Lower lobe of right lung (tissue), 2 donors: ENCODE data around the gene FOXK2. TPM values are rescaled to one million over a fixed set of nuclear protein-coding genes. Genes with fewer than 3 reads are reported as not detected.
"Not testable (repeated sequence)": the region's sequence is repeated elsewhere in the genome, so short reads cannot be mapped to it uniquely, and the experiment has no call there.

Source experiments
- ATAC-seq, 2 donors: fragments of 200-7000 bp; cut with Tn5 transposase; one replicate each; pipeline ENCODE4 v1.9.1; 2020 to 2022; ENCODE audit warnings: mild to moderate bottlenecking in 2 of 2, moderate library complexity in 2 of 2
- DNase-seq: peaks from one replicate; pipeline ENCODE4 v3.0.0-alpha.2; 2020
- H3K27ac ChIP-seq: fragments of 200-600 bp; one replicate; pipeline ENCODE4 v1.8.0; 2022
- H3K27me3 ChIP-seq: fragments of 200-600 bp; one replicate; pipeline ENCODE4 v1.8.0; 2022; ENCODE audit warnings: low read depth
- H3K36me3 ChIP-seq: fragments of 200-600 bp; one replicate; pipeline ENCODE4 v1.8.0; 2022; ENCODE audit warnings: mild to moderate bottlenecking
- H3K4me1 ChIP-seq: fragments of 200-600 bp; one replicate; pipeline ENCODE4 v1.8.0; 2022
- H3K4me3 ChIP-seq: fragments of 200-600 bp; one replicate; pipeline ENCODE4 v1.8.0; 2022; ENCODE audit warnings: mild to moderate bottlenecking
- H3K9me3 ChIP-seq: fragments of 200-600 bp; one replicate; pipeline ENCODE4 v1.8.0; 2022
- intact Hi-C: fragments of 100-400 bp; cut with DNase I; formaldehyde crosslinking; loops from one replicate; pipeline ENCODE4 v1.11.0; 2022
- total RNA-seq: library from RNA; stranded (reverse); fragmentation: NEBNext Ultra II Directional; extraction: Animal tissue kit (Norgen Biotek cat#: 25700); gene quantifications from one replicate; pipeline ENCODE4 v1.2.1, GENCODE V29; 2021
- TF ChIP-seq, protein P1 (sequence below): fragments of 200-600 bp; IDR thresholded peaks from one replicate; pipeline ENCODE4 v1.8.0; 2022; ENCODE audit warnings: antibody characterized with exemption, mild to moderate bottlenecking
- donor health status: DM: no; HTN: yes; CAD: no; lungs with severe emphysema.

The FOXK2 gene
- total RNA-seq, 1 donor from 2014 or later, result 60.1 TPM

DNA sequence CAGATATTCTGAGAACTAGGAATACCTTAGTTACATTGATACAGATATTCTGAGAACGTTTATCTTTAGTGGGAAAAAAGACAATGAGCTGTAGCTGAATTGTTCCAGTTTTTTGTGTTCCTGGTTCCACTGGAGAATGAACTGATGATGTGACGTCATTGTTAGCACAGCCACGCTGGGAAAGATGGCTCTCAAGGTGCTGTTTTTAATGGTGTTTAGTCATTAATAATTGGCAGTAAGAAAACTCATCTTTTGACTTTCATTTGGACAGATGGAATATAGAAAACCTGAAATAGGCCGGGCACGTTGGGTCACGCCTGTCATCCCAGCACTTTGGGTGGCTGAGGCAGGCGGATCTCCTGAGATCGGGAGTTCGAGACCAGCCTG, 10.4 kb downstream of the FOXK2 start:
- Histone ChIP-seq H3K9me3 (no peaks in the 10 kb centered on the region), H3K27me3 (no peaks in the 10 kb centered on the region), H3K27ac (no peak overlapping the region), H3K4me1 (peaks cover 64% of the 10 kb centered on the region), H3K4me3 (no peak overlapping the region), H3K36me3 (no peaks in the 10 kb centered on the region)
- TF ChIP-seq, protein P1, sequence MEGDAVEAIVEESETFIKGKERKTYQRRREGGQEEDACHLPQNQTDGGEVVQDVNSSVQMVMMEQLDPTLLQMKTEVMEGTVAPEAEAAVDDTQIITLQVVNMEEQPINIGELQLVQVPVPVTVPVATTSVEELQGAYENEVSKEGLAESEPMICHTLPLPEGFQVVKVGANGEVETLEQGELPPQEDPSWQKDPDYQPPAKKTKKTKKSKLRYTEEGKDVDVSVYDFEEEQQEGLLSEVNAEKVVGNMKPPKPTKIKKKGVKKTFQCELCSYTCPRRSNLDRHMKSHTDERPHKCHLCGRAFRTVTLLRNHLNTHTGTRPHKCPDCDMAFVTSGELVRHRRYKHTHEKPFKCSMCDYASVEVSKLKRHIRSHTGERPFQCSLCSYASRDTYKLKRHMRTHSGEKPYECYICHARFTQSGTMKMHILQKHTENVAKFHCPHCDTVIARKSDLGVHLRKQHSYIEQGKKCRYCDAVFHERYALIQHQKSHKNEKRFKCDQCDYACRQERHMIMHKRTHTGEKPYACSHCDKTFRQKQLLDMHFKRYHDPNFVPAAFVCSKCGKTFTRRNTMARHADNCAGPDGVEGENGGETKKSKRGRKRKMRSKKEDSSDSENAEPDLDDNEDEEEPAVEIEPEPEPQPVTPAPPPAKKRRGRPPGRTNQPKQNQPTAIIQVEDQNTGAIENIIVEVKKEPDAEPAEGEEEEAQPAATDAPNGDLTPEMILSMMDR, result no peak
- peak; percentile 11 for DNase-seq
- ATAC-seq, result no peak
- intact Hi-C loops, result no loop called here

DNA sequence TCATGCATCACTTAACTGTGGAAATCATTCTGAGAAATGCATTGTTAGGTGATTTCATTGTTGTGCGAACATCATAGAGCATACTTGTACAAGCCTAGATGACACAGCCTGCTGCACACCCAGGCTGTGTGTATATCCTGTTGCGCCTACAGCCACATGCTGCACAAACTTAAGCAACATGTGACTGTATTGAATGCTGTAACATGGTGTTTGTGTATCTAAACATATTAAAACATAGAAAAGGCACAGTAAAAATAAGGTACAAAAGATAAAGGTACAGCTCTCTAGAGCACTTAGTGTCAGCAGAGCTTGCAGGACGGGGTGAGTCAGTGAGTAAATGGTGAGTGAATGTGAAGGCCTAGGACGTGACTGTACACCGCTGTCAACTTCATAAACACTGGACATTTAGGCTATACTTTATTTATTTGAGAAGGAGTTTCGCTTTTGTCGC, 11.9 kb downstream of the FOXK2 start:
- Histone ChIP-seq H3K4me3 (no peak overlapping the region), H3K36me3 (no peaks in the 10 kb centered on the region), H3K4me1 (peaks cover 68% of the 10 kb centered on the region), H3K27me3 (no peaks in the 10 kb centered on the region), H3K27ac (peak overlapping the region; percentile 12), H3K9me3 (no peaks in the 10 kb centered on the region)
- DNase-seq, result peak; percentile 14
- intact Hi-C loops, result no loop called here
- TF ChIP-seq, protein P1, result no peak
- ATAC-seq, result no peak

DNA sequence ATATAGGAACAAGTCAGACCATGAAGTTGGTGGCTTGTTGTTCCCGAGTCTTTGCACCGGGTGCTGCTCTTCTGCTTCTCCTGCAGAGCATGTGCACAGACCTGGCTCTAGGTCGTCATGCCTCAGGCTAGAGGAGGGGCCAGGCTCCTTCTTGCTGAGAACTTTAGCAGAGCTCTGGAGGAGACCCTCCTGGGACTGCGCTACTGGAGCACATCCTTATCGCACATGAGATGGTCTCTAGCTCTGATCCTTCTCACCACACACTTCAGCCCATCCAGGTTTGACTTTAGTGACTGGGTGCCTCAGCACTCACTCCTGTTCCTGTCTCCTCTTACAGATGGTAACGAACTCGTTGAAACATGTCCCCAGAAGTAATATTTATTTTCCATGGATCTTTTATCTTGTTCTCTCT, 14.9 kb downstream of the FOXK2 start:
- intact Hi-C loops, result no loop called here
- H3K4me3 ChIP-seq, result no peak overlapping the region
- peaks cover 67% of the 10 kb centered on the region for H3K4me1 ChIP-seq
- H3K27me3 ChIP-seq, result no peaks in the 10 kb centered on the region
- DNase-seq (no peak), ATAC-seq (no peak)
- no peaks in the 10 kb centered on the region for H3K36me3 ChIP-seq
- H3K9me3 ChIP-seq, result no peaks in the 10 kb centered on the region
- TF ChIP-seq, protein P1, result no peak
- no peak overlapping the region for H3K27ac ChIP-seq

DNA sequence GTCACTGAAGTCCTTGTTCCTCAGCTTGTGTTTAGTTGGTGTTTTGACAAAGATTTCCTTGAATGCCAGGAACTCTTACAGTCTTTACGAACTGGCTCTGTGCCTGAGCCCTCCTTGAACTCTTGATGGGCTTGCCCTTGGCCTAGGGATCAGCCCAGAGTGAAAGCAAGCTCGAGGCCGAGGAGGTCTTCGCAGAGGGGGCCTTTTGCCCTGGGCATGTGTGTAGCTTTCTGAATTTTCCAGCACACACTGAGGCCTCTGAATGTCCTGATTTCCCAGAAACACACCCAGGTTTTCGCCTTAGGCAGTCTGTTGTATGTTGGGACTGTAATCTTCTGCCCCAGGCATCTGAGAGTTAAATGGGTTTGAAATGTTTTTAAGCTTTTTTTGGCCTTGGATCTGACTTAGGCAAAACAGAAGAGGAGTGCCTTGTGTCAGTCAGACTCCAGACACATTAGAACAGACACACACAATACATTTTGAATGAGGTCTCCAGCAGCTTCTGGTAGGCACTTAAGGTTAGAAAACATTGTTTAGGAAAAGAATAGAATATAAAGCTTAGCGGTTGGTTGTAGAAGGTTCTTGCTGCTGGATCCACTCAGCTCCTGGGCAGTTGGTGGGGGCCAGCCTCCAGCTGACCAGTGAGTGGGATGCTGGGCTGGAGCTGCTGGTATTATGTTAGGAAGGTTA, 17.1 kb downstream of the FOXK2 start:
- ATAC-seq (peak; percentile 71 to 82), DNase-seq (peak; percentile 67)
- Histone ChIP-seq H3K4me3 (peak overlapping the region; percentile 17), H3K27ac (peak overlapping the region; percentile 73), H3K4me1 (peaks cover 72% of the 10 kb centered on the region), H3K36me3 (no peaks in the 10 kb centered on the region), H3K9me3 (no peaks in the 10 kb centered on the region), H3K27me3 (no peaks in the 10 kb centered on the region)
- TF ChIP-seq, protein P1, result no peak
- intact Hi-C loops, result no loop called here

DNA sequence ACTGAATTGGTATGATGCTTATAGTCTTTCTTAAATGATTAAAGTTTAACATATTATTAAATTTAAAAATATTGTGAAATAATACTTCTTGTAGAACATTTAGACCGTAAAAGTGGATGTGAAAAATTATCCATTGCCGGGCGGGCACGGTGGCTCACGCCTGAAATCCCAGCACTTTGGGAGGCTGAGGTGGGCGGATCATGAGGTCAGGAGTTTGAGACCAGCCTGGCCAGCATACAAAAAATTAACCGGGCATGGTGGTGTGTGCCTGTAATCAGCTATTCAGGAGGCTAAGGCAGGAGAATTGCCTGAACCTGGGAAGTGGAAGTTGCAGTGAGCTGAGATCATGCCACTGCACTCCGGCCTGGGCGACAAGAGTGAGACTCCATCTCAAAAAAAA, 17.7 kb downstream of the FOXK2 start:
- Histone ChIP-seq H3K27ac (peak overlapping the region; percentile 73), H3K4me1 (peaks cover 66% of the 10 kb centered on the region), H3K4me3 (peak overlapping the region; percentile 17)
- H3K27me3 ChIP-seq, DNase-seq, H3K9me3 ChIP-seq, H3K36me3 ChIP-seq, intact Hi-C loops: not testable (repeated sequence)
- ATAC-seq, result peak in 1 of 2 donors; percentile 56

DNA sequence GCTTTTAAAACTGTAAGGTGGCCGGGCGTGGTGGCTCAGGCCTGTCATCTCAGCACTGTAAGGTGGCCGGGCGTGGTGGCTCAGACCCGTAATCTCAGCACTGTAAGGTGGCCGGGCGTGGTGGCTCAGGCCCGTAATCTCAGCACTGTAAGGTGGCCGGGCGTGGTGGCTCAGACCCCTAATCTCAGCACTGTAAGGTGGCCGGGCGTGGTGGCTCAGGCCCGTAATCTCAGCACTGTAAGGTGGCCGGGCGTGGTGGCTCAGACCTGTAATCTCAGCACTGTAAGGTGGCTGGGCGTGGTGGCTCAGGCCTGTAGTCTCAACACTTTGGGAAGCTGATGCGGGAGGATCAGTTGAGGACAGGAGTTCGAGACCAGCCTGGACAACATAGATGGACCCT, 19.5 kb downstream of the FOXK2 start:
- DNase-seq, intact Hi-C loops, H3K4me3 ChIP-seq, ATAC-seq, H3K27ac ChIP-seq, H3K27me3 ChIP-seq, H3K36me3 ChIP-seq, H3K9me3 ChIP-seq: not testable (repeated sequence)
- peaks cover 67% of the 10 kb centered on the region for H3K4me1 ChIP-seq
